ENCODE data around the gene PKM. TPM values are rescaled to one million over a fixed set of nuclear protein-coding genes. Genes with fewer than 3 reads are reported as not detected.

Gene PKM
- total RNA-seq, 1 donor from 2014 or later = 414 TPM

DNA sequence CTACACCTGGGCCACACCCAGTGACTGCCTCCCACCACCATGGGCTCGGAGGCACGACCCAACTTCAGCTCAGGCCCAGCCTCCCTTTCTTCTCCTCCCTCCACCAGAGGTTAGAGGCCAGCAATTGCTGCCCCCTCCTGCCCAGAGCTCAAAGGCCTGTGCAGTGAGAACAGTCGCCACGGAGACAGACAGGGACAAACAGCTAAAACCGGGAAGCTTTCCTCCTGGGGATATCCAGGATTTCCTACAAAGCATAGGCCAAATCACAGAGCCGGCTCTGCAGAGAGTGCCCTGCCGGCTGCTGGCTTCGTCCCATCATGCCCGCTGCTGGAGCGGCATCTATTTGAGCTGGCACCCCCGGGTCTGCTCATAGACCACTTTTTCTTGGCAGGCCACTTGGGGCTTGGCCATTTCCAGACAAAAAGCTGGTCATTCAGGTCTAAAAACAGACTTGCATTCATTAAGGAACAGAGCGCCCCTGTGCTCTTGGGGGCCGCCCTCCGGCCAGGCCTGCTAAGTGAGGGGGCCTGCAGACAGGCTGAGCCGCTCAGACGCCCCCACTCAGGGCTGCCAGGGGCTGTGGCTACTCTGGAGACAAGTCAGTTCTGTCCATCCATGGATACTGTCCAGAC is 50.9 kb downstream of the PKM start:
- peak; percentile 82 for DNase-seq (ENCODE audit: low spot score)

DNA sequence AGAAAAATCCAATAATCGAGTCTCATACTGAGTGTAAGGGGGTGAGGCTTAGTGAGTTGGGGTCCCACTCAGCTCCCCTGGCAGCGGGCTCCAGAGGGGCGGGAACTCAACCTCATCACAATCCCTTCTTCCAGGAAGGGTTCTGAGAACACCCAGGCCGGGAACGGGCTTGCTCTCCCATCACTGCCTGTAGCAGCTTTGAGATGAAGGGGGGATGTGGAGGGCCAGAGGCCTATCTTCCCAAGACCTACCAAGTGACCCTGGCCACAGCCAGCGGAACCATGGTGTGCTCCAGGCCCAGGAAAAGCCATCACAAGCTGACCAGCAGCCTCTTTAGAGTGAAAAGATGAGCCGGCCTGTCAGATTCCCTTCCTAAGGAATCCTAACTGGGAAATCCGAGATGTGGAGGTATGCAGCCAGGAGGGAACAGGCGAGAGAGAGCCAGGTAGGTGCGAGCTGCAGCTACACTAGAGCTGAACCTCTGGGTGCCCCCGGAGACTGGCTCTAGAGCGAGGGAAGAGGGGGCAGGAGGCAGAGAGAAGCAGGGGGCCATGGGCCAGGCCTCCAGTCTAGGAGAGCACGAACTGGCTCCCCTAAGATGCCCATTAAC is 51.9 kb downstream of the PKM start:
- peak; percentile 57 for DNase-seq (ENCODE audit: low spot score)

DNA sequence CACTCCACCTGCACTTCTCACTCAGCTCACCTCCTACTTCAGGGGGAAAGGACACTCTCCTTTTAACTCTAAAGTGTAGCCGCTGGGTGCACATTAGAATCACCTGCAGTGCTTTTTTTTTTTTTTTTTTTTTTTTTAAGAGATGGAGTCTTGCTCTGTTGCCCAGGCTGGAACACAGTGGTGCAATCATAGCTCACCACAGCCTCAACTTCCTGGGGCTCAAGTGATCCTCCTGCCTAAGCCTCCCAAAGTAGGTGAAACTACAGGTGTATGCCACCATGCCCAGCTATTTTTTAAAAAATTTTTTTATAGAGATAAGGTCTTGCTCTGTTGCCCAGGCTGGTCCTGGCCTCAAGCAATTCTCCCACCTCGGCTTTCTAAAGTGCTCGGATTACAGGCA is 54.2 kb downstream of the PKM start:
- DNase-seq (ENCODE audit: low spot score) = peak; percentile 2

DNA sequence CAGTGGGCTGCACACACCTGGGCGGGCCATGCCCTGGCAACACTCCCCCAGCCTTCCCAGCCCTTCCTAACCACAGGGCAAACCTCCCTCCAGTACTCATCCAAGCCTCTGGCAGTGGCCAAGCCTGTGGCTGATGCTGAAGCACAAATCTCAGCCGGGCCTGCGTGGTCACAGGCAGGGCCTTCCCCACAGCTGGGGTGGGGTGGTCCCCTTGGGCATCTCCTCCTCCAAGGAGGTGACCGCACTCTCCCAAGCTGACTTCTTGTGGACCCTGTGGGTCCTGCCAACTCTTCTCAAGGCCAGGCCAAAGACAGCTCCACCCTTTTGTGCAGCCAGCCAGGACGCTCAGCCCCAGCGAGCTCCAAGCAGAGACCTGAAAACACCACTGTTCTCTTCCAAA is 54.8 kb downstream of the PKM start:
- peak; percentile 76 for DNase-seq (ENCODE audit: low spot score)

DNA sequence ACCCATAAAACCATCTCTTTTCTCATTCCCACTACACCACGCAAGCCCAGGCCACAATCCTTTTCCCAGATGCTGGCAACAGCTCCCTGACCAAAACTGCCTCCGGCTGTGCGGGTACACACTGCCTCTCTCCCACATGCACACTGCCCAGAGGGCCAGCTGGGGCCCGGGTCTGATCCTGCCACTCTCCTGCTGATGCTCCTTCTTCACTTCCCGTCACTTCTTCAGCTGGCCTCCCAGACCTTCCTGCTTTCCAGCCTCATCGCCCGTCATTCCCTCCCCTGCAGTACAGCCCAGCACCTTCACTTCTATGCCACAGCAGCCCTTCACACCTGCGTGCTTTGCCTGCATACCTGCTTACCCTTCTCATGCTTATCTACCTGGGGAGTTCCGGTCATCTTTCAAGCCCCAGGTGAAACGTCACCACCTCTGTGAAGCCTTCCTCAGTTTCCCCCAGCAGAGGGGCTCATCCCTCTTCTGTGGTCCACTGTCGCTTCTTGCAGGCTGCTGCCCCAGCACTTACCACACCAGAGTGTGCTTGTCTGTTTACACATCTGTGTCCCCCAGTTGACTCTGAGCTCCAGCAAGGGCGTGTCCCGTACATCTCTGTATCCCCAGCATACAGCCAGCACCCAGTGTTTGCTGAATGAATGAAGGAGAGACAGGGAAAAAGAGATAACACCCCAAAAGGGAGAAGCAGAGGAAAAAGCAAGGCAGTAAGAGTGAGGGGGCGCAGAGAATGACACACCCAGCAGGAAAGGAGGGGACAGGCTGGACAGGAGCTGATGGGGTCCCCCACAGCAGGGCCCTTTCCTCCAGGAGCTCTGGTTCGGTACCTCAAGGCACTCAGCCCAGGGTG is 55.6 kb downstream of the PKM start:
- peak; percentile 71 for DNase-seq (ENCODE audit: low spot score)

DNA sequence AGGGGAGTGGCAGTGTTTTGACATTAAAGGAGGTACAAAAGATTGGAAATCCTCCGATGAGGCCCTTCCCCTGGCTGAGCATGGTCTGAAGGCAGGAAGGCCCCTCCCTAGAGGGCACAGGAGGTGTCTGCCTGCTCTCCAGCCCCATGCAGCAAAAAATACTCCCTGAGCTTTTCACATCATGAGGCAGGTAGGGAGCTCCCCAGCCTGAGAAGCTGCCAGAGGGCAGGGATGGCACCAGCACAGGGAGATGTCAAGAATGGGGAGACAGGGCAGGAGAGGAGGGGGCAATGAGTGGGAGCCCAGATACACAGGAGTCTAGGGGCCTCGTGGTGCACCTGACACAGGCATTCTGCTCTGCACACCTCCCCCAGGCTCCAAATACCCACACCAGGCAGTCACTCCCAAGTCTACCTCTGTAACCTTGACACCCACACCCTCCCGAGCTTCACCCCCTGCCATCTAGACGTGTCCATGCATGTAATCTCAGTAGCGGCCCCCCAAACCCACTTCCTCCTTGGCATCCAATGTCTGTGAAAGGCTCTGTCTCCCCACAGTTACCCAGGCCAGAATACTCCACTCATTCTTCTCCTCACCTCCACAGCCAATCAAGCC is 56.3 kb downstream of the PKM start:
- peak; percentile 75 for DNase-seq (ENCODE audit: low spot score)

DNA sequence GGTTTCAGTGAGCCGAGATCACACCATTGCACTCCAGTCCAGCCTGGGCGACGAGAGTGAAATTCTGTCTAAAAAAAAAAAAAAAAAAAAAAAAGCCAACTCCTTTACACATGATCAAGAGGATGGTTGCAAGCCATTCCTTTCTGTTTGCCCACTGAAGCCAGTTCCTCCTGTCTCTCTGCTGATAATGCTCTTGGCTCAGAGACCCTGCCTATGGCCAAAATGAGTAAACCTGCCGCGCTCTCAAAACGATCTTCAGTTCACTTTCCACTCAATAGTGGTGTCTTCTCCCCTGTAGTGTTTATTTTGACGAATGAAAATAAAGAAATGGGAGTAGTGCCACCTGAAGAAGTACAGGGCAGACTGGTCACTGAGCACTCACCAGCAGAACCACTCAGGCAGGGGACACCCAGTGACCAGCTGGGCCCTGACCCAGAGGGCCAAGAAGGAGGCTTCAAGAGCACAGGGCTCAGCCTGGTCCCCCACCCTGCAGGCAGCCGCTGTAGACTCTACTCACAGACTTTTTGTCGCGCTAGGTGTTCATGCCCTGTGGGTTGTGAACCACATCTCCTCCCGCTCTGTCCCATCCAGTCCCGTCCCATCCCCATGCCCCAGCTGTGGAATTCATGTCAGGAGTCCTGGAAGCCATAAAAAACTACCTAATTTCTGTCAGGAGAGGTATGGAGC is 57.0 kb downstream of the PKM start:
- DNase-seq (ENCODE audit: low spot score) = peak; percentile 68

DNA sequence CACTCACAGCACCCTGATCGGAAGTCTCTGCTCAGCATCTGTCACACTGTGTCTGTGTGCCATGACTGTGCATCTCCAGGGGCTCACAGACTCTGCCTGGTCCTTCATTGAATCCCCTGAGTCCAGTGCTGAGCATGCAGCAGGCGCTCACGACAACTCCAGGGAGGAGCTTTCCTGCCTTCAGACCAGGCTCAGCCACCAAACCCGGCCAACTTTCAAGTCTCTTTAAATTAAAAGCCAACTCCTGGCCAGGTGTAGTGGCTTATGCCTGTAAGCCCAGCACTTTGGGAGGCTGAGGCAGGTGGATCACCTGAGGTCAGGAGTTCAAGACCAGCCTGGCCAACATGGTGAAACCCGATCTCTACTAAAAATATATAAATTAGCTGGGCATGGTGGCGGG is 57.6 kb downstream of the PKM start:
- DNase-seq (ENCODE audit: low spot score) = peak; percentile 76

DNA sequence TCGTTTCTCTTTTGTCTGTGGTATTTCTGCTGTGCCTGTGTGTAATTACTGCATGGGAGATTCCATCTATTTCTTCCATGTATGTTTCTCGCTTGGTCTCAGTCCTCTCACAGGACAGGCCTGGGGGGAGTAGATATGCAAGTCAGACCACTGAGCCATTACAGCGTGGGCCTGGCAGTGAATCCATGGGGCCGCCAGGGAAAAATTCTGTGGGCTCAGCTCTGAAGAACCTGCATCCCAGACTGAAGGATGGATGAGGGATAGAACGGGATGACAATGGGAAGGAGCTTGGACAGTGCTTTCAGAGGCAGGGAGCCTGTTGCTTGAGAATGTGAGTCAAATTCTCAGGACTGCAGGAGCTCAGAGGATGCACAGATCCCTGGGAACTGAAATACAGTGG is 58.2 kb downstream of the PKM start:
- peak; percentile 16 for DNase-seq (ENCODE audit: low spot score)

DNA sequence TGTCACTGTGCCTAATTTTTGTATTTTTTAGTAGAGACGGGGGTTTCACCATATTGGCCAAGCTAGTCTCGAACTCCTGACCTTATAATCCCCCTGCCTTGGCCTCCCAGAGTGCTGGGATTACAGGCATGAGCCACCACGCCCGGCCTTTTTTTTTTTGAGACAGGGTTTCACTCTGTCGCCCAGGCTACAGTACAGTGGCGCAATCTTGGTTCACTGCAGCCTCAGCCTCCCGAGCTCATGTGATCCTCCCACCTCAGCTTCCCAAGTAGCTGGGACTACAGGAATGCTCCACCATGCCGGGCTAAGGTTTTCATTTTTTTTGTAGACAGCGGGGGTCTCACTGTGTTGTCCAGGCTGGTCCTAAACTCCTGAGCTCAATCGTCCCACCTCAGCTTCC is 59.0 kb downstream of the PKM start:
- peak; percentile 30 for DNase-seq (ENCODE audit: low spot score)

DNA sequence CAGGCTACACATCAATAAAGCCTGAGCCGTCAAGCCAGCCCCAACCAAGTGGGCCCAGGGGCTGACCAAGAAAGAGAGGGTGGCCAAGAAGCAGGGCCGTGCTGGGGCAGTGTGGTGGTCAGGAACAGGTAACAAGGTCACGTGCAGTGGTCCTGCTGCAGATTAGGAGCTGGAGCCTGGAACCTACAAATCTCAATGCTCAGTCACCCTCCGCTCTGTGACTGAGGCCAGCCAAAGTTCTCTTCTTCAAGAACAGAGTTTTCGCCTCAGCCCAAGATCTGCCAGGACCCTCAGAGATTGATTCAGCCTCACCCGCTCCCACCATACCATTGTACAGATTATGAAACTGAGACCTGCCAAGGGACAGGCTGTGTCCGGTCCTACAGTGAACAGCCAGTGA is 60.3 kb downstream of the PKM start:
- no peak for DNase-seq (ENCODE audit: low spot score)

DNA sequence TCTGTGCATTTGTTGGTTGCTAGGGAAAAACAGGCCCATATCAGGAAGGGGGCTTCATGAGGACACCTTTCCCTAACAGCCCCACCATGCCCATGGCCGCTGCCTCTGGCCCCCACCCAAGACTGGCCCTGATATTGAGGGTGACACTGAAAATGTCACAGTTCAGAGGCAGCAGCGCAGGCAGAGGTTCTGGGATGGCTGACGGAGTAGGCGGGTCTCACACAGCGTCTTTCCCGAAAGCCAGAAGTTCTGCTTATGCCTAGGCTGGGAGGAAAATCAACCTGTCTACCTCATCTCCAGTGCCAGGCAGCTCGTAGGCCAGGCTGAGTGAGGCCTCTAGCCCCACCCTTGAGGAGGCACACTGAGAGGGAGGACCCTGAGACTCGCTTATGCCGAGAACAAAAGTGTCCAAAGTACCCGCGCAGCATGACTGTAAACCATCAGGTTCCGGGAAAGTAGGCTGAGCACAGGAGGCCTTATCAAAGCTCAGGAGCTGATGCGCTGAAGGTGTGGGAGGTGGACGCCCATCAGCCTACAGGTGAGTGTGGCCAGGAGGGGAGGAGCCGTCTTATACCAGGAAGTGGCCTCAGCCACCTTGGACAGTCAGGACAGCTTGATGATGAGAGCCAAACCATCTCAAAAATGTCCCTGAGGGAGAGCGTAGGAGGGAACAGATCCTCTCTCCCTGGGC is 60.9 kb downstream of the PKM start:
- DNase-seq (ENCODE audit: low spot score) = no peak

DNA sequence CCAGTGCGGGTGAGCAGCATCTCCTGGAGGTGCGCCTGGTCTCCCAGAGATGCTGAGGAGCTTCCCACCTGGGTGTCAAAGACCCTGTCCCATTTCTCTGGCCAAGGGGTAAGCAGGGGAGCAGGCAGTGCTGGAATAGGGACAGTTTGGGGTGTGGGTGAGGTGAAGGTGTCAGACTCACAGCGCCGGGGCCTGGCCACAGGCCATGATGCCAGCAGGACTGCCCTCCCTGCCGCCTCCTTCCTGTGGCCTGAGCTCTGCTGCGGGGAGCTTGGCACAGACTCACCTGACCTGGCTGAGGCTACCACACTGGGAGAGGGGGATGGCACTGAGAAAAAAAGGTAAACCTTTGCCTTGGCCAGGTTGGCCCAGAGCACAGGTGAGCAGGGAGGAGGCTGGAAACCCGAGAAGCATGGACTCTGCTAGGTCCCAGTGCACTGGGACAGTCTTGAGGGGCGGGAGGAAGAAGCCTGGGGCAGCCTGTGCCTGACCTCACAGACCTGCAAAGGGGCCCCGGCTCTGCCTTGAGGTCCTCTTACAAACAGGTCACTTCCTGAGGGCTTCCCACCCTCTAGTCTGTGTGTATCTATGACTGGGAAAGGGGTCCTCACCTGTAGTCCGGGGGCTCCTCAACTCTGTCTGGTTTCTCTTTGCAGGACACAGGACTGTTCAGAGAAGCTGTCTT is 61.6 kb downstream of the PKM start:
- DNase-seq (ENCODE audit: low spot score) = no peak

DNA sequence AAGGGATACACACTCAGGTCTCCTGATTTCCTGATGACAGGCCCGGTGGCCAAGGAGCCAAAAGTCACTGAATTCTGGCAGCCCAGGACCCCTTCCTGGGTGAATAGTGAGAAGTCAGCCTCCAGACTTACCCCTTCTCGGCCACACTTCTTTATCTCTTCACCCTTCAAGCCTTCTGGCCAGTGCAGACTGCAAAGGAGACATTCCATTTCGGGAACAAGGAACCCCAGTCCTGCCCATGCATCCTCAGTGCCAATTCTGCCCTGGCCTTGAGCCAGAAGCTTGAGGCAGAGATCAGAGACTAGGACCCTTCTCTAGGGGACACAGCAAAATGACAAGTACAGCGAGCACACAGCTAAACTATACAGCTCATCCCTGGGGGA is 62.2 kb downstream of the PKM start:
- no peak for DNase-seq (ENCODE audit: low spot score)

DNA sequence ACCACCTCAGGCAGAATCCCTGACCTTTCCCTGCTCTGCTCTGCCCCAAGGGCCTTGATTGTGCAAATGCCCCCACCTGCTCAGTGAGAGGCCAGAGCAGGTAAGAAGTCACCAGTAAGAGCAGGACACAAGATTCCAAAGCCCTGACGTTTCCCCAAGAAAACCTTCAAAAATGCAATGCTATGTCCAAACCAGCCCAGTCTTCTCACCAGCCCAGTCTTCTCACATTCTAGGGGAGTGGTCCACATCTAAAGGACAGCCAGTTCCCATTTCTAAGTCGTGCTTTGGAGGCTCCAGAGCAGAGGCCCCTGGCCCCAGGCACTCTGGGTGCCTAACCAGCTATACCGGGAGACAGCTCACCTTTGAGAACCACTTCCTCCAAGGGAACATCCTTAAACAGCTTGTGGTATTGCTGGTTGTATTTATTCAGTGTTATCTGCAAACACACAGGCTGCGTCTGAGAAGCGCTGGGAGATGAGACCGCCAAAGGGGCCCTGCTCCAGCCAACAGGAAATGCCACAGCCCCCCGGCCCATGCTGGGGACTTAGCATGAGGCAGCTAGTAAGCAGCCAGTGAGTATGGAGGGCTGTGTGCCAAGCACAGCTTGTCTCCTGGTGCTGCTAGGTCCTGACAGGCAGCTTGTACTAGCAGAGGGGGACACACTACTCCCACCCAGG is 62.7 kb downstream of the PKM start:
- DNase-seq (ENCODE audit: low spot score) = no peak

DNA sequence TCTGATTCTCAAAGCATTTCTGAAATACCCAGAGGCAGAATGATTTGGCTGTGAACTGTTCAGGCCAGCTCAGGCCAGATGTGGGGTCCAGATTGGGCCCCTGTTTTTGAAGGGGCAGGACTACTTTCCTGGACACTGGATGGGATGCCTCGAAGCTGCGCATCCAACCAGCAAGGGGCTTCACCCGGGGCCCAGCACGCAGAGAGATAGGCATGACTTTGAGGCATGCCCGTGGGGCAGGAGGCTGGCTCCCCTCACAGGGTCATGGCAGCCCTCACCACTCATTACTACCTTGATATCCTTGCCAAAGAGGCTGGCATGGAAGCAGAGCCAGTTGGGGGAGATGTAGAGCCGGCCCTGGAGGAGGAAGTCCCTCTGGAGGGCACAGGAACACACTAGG is 63.5 kb downstream of the PKM start:
- DNase-seq (ENCODE audit: low spot score) = no peak

DNA sequence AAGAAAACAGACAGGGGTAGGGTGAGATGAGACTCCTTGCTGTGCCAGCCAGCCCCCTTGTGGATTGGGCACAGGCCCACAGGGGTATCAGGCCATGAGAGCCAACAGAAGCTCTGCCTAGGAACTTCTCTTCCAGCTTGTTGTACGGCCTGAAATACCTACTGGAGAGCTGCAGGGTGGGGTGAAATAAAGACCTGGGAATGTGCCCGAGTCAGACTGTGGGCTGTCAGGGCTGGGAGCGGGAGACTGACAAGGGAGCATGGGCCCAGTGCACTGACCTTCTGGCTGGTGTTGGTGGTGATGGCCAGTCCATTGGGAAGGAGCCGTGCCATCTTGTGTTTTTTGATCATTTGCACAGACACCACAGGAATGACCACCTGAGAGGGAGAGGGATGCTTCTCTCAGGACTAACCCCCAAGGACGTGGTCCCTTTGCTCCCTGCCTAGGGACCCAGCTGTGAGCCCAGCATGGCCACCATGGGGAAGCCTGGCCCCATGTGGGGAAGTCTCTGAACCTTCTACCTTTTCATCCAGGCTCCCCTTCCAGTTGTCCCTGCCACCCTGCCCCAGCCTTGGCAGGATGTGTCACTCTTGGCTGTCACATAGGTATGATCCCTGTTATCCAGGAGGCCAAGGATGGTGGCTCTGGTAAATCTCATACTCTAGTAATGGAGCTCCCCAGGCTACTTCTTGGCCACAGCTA is 64.1 kb downstream of the PKM start:
- DNase-seq (ENCODE audit: low spot score) = no peak

DNA sequence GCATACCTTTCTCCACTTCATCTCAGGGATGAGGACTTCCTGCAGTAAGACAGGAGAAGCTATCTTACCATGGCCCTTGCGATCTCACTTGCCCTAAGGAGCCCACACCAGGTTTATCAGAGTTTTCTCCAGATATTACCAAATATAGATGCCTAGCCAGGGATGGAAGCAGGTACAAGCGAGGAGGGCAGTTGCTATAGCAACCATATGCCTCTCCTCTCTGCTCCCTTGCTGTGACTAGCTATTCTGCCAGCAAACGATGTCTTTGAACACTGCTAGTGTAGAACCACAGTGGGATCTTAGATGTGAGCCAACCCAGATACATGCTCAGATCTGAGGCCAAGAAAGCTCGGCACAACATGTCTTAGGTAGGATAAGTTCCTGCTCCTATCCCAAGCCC is 67.3 kb downstream of the PKM start:
- DNase-seq (ENCODE audit: low spot score) = no peak

DNA sequence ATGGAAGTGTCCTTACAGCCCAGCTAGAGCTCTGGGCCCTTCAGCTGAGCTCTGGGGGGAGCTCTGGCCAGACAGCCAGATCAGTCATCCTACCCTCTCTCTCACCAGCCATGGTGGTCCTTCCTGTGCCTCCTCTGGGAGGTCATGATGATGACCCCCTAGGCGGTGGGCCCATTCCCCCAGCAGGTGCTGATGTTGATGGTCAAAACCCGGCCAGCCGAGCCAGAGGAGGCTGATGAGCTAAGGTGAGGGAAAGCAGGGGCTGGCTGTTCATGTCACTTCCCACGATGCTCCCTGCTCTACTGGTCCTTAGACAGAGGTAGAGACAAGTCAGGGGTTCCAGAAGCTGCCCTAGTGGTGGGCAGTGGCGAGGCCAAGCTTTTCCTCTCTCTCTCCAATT is 68.4 kb downstream of the PKM start:
- DNase-seq (ENCODE audit: low spot score) = no peak
